ENCODE data around the gene KIF20B.

KIF20B gene

GRCh38 chr10:89665302-89665701 lies 36.1 kb upstream of the KIF20B start:
- H3K4me1 ChIP-seq (ENCODE audit: control insufficient read depth in 1 of 2, insufficient read depth in 1 of 2, low read depth in 1 of 2, low read length in 1 of 2), result no peaks in the 10 kb centered on the region
- no peak overlapping the region for H3K27ac ChIP-seq
- H3K4me3 ChIP-seq (ENCODE audit: low read depth in 1 of 2, low read length in 1 of 2), result no peak overlapping the region
- H3K9me3 ChIP-seq, result no peaks in the 10 kb centered on the region
- TF ChIP-seq CTCF (IDR thresholded peaks at IDR 0.05), result no peak
- no peaks in the 10 kb centered on the region for H3K36me3 ChIP-seq
- no peaks in the 10 kb centered on the region for H3K27me3 ChIP-seq

- H3K9me3 ChIP-seq, result no peaks in the 10 kb centered on the region
- no peak overlapping the region for H3K27ac ChIP-seq
- H3K4me3 ChIP-seq (ENCODE audit: low read depth in 1 of 2, low read length in 1 of 2), result no peak overlapping the region
- no peaks in the 10 kb centered on the region for H3K36me3 ChIP-seq
- no peaks in the 10 kb centered on the region for H3K27me3 ChIP-seq
- TF ChIP-seq CTCF (IDR thresholded peaks at IDR 0.05), result no peak
- H3K4me1 ChIP-seq (ENCODE audit: control insufficient read depth in 1 of 2, insufficient read depth in 1 of 2, low read depth in 1 of 2, low read length in 1 of 2), result no peaks in the 10 kb centered on the region
Measured at GRCh38 chr10:89666138-89666537, 35.3 kb upstream of the KIF20B start.

GRCh38 chr10:89668386-89669071 lies 32.9 kb upstream of the KIF20B start:
- H3K27me3 ChIP-seq, result no peaks in the 10 kb centered on the region
- H3K36me3 ChIP-seq, result no peaks in the 10 kb centered on the region
- no peaks in the 10 kb centered on the region for H3K4me1 ChIP-seq (ENCODE audit: control insufficient read depth in 1 of 2, insufficient read depth in 1 of 2, low read depth in 1 of 2, low read length in 1 of 2)
- no peaks in the 10 kb centered on the region for H3K9me3 ChIP-seq
- H3K4me3 ChIP-seq (ENCODE audit: low read depth in 1 of 2, low read length in 1 of 2), result no peak overlapping the region
- H3K27ac ChIP-seq, result no peak overlapping the region
- TF ChIP-seq CTCF (IDR thresholded peaks at IDR 0.05), result no peak

DNA sequence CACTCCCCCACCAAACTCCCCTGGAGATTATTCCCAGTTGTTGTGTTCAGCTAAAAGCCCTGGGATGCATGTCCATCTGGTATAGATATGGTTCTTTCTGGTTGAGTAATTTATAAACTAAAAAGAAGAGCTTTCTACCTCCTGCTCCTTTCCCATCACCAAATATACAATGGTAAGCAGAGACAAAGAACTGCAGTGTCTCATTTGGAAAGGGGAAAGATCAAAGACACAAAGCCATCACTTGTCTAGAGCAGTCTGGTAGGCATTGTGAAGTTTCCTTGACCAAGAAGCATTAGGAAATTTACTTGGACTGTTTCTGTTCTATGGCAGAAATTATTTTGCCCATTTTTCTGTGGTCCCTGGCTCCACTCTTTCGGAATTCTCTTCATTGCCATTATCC lies 31.4 kb upstream of the KIF20B start:
- H3K9me3 ChIP-seq, result no peaks in the 10 kb centered on the region
- H3K4me3 ChIP-seq (ENCODE audit: low read depth in 1 of 2, low read length in 1 of 2), result no peak overlapping the region
- TF ChIP-seq CTCF (IDR thresholded peaks at IDR 0.05), result no peak
- H3K27ac ChIP-seq, result no peak overlapping the region
- H3K27me3 ChIP-seq, result no peaks in the 10 kb centered on the region
- no peaks in the 10 kb centered on the region for H3K4me1 ChIP-seq (ENCODE audit: control insufficient read depth in 1 of 2, insufficient read depth in 1 of 2, low read depth in 1 of 2, low read length in 1 of 2)
- H3K36me3 ChIP-seq, result no peaks in the 10 kb centered on the region

DNA sequence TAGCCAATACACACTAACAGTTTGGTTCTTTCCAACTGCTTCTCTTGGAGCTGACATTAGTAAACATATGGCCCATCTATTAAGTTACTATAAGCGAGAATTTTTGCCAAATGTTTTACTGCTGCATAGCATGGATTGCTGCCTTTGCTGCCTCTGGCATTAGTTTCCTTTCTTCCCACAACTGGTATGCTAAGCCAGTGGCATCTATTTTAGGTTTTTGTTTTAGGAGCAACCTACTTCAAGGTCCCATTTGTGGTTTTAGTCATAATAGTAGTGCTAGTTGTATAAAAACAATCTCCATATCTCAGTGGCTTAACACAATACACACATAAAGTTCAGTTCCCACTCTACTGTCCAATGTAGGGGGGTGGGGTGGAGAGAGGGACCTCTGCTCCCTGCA lies 30.5 kb upstream of the KIF20B start:
- Histone ChIP-seq H3K9me3 (no peaks in the 10 kb centered on the region), H3K4me1 (ENCODE audit: control insufficient read depth in 1 of 2, insufficient read depth in 1 of 2, low read depth in 1 of 2, low read length in 1 of 2) (no peaks in the 10 kb centered on the region), H3K27me3 (no peaks in the 10 kb centered on the region), H3K4me3 (ENCODE audit: low read depth in 1 of 2, low read length in 1 of 2) (no peak overlapping the region), H3K27ac (no peak overlapping the region), H3K36me3 (no peaks in the 10 kb centered on the region)
- no peak for TF ChIP-seq CTCF (IDR thresholded peaks at IDR 0.05)
